ENCODE results near the gene SRCIN1. TPM values are rescaled to one million over a fixed set of nuclear protein-coding genes. Genes with fewer than 3 reads are reported as not detected.

The SRCIN1 gene
- total and polyA plus RNA-seq, 2 donors = 0.52 to 1.1 TPM

Other genes with a start within 250 kb of the SRCIN1 start
- 5.5 TPM for gene ARHGAP23, start 177.5 kb downstream of the SRCIN1 start, total RNA-seq
- 6.4 TPM for gene ARHGAP23, start 177.5 kb downstream of the SRCIN1 start, polyA plus RNA-seq
- gene EPOP, start 69.0 kb upstream of the SRCIN1 start, total RNA-seq = 2.6 TPM
- gene EPOP, start 69.0 kb upstream of the SRCIN1 start, polyA plus RNA-seq = 4.3 TPM
- 37.3 TPM for gene MLLT6, start 99.3 kb upstream of the SRCIN1 start, total RNA-seq
- gene MLLT6, start 99.3 kb upstream of the SRCIN1 start, polyA plus RNA-seq = 124 TPM
- 10.3 TPM for gene CISD3, start 124.4 kb upstream of the SRCIN1 start, total RNA-seq
- 22.5 TPM for gene CISD3, start 124.4 kb upstream of the SRCIN1 start, polyA plus RNA-seq
- 1.4 TPM for gene PCGF2, start 142.4 kb upstream of the SRCIN1 start, total RNA-seq
- gene PCGF2, start 142.4 kb upstream of the SRCIN1 start, polyA plus RNA-seq = 12.6 TPM
- 432 TPM for gene PSMB3, start 146.8 kb upstream of the SRCIN1 start, total RNA-seq
- gene PSMB3, start 146.8 kb upstream of the SRCIN1 start, polyA plus RNA-seq = 206 TPM
- gene PIP4K2B, start 193.6 kb upstream of the SRCIN1 start, total RNA-seq = 15.9 TPM
- 17.8 TPM for gene PIP4K2B, start 193.6 kb upstream of the SRCIN1 start, polyA plus RNA-seq
- 18.7 TPM for gene CWC25, start 219.4 kb upstream of the SRCIN1 start, total RNA-seq
- 36.2 TPM for gene CWC25, start 219.4 kb upstream of the SRCIN1 start, polyA plus RNA-seq
- gene RPL23, start 247.8 kb upstream of the SRCIN1 start, total RNA-seq = 3,220 TPM
- 4,550 TPM for gene RPL23, start 247.8 kb upstream of the SRCIN1 start, polyA plus RNA-seq

Measured in thymus (tissue), 2 donors.